ENCODE results near the gene PFDN4.

The PFDN4 gene

DNA sequence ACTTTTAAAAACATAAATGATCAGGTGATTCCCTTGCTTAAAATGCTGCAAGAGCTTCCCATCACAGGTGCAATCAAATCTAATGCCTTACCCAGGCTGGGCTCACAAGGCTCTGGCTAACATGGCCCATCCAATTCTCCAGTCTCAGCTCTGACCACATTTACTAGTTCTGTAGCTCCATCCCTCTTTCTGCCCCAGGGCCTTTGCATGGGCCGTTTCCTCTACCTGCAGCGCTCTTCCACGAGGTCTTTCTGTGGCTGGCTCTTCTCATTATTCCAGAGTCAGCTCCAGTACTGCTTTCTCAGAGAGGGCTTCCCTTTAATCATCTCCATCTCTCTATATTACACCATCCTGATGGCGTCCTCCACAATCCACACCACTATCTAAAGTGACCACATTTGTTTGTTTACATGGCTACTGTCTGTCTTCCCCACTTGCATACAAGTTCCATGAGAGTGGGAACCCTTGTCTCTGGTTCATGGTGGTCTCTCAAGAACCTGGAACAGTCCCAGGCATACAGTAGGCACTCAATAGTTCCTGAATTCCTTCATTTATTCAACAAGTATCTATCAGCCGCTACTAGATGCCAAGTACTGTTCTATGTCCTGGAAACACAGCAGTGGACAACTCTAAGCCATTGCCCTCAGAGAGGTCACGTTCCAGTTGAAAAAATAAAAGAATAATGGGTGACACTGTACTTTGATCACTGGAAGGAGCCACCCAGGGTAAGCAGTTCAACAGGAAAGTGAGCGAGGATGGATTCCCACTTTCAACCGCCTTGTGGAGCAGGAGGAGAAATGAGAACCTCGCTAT, 46.7 kb upstream of the PFDN4 start (continued):
- TF ChIP-seq, protein P1, sequence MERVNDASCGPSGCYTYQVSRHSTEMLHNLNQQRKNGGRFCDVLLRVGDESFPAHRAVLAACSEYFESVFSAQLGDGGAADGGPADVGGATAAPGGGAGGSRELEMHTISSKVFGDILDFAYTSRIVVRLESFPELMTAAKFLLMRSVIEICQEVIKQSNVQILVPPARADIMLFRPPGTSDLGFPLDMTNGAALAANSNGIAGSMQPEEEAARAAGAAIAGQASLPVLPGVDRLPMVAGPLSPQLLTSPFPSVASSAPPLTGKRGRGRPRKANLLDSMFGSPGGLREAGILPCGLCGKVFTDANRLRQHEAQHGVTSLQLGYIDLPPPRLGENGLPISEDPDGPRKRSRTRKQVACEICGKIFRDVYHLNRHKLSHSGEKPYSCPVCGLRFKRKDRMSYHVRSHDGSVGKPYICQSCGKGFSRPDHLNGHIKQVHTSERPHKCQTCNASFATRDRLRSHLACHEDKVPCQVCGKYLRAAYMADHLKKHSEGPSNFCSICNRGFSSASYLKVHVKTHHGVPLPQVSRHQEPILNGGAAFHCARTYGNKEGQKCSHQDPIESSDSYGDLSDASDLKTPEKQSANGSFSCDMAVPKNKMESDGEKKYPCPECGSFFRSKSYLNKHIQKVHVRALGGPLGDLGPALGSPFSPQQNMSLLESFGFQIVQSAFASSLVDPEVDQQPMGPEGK (CRISPR knock-in tag; IDR thresholded peaks at IDR 0.05; ENCODE audit: borderline replicate concordance): no peak
- TF ChIP-seq OSR1 (CRISPR knock-in tag; IDR thresholded peaks at IDR 0.05) (no peak), ZFP3 (CRISPR knock-in tag; IDR thresholded peaks at IDR 0.05) (no peak), ZNF8 (CRISPR knock-in tag; IDR thresholded peaks at IDR 0.05) (no peak), PPARA (CRISPR knock-in tag; IDR thresholded peaks at IDR 0.05; ENCODE audit: borderline replicate concordance) (no peak), ZFP30 (CRISPR knock-in tag; IDR thresholded peaks at IDR 0.05) (no peak), ZNF70 (CRISPR knock-in tag; IDR thresholded peaks at IDR 0.05) (no peak), ISL1 (CRISPR knock-in tag; IDR thresholded peaks at IDR 0.05) (no peak), ZNF565 (CRISPR knock-in tag; conservative IDR thresholded peaks at IDR 0.05; ENCODE audit: low read depth) (no peak), BACH2 (CRISPR knock-in tag; IDR thresholded peaks at IDR 0.05; ENCODE audit: borderline replicate concordance) (no peak)
- TF ChIP-seq, protein P2, sequence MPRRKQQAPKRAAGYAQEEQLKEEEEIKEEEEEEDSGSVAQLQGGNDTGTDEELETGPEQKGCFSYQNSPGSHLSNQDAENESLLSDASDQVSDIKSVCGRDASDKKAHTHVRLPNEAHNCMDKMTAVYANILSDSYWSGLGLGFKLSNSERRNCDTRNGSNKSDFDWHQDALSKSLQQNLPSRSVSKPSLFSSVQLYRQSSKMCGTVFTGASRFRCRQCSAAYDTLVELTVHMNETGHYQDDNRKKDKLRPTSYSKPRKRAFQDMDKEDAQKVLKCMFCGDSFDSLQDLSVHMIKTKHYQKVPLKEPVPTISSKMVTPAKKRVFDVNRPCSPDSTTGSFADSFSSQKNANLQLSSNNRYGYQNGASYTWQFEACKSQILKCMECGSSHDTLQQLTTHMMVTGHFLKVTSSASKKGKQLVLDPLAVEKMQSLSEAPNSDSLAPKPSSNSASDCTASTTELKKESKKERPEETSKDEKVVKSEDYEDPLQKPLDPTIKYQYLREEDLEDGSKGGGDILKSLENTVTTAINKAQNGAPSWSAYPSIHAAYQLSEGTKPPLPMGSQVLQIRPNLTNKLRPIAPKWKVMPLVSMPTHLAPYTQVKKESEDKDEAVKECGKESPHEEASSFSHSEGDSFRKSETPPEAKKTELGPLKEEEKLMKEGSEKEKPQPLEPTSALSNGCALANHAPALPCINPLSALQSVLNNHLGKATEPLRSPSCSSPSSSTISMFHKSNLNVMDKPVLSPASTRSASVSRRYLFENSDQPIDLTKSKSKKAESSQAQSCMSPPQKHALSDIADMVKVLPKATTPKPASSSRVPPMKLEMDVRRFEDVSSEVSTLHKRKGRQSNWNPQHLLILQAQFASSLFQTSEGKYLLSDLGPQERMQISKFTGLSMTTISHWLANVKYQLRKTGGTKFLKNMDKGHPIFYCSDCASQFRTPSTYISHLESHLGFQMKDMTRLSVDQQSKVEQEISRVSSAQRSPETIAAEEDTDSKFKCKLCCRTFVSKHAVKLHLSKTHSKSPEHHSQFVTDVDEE (CRISPR knock-in tag; IDR thresholded peaks at IDR 0.05): no peak

DNA sequence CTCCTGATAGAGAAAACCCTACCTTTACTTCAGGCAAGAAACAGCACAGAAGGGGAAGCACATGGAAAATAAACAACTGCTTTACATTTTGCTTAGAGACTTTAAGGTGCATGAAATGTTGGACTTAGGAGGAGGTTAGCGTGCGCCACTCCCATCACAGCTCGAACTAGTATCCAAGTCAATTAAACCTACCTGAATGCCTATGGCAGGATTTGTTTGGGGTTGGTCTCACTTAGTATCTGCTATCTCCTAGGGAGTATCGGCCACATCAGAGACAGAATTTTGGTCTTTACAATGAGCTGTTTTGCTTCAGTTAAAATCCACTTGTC, 46.1 kb upstream of the PFDN4 start:
- TF ChIP-seq SNAI2 (CRISPR knock-in tag; IDR thresholded peaks at IDR 0.05): no peak
- TF ChIP-seq CSDC2 (CRISPR knock-in tag; IDR thresholded peaks at IDR 0.05): no peak
- no peak for TF ChIP-seq ZFP30 (CRISPR knock-in tag; IDR thresholded peaks at IDR 0.05)
- TF ChIP-seq, protein P3, sequence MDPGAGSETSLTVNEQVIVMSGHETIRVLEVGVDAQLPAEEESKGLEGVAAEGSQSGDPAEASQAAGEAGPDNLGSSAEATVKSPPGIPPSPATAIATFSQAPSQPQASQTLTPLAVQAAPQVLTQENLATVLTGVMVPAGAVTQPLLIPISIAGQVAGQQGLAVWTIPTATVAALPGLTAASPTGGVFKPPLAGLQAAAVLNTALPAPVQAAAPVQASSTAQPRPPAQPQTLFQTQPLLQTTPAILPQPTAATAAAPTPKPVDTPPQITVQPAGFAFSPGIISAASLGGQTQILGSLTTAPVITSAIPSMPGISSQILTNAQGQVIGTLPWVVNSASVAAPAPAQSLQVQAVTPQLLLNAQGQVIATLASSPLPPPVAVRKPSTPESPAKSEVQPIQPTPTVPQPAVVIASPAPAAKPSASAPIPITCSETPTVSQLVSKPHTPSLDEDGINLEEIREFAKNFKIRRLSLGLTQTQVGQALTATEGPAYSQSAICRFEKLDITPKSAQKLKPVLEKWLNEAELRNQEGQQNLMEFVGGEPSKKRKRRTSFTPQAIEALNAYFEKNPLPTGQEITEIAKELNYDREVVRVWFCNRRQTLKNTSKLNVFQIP (CRISPR knock-in tag; IDR thresholded peaks at IDR 0.05; ENCODE audit: borderline replicate concordance, low read depth): no peak
- TF ChIP-seq RARB (CRISPR knock-in tag; IDR thresholded peaks at IDR 0.05): no peak
- TF ChIP-seq ESRRG (CRISPR knock-in tag; IDR thresholded peaks at IDR 0.05): no peak
- no peak for TF ChIP-seq GLIS3 (CRISPR knock-in tag; IDR thresholded peaks at IDR 0.05)
- TF ChIP-seq, protein P1 (CRISPR knock-in tag; IDR thresholded peaks at IDR 0.05; ENCODE audit: borderline replicate concordance): no peak
- TF ChIP-seq ISL1 (CRISPR knock-in tag; IDR thresholded peaks at IDR 0.05): no peak
- TF ChIP-seq TOX (CRISPR knock-in tag; IDR thresholded peaks at IDR 0.05; ENCODE audit: borderline replicate concordance): no peak
- TF ChIP-seq ZNF70 (CRISPR knock-in tag; IDR thresholded peaks at IDR 0.05): no peak
- ATAC-seq: no peak

DNA sequence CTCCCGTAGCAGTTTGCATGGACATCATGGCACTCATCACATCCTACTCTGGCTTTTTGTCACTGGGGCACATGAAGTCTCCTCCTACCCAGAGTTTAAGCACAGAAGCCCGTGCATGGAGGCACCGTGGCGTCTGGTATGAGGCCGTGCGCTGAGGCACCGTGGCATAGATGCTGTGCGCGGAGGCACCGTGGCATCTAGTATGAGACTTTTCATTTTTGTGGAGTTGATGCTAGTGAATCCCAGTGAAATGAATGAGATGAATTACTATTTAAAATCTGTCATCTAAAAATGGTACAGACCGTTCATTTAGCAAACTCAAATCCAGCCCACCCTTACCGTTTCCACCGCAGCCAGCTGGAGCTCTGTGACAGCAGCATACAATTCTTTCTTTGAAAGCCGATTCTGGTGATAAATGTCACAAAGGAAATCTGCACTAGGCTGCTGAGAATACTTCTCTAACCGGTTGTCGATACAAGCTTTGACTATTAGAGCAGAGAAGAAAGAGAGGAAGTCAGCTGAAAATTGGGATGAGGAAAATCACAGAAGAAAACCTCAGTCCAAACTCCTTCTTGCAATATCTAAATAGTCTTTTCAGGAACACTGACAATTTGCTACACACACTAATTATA, 45.4 kb upstream of the PFDN4 start:
- no peak for TF ChIP-seq OSR1 (CRISPR knock-in tag; IDR thresholded peaks at IDR 0.05)
- no peak for TF ChIP-seq SNAI2 (CRISPR knock-in tag; IDR thresholded peaks at IDR 0.05)
- TF ChIP-seq ZNF565 (CRISPR knock-in tag; conservative IDR thresholded peaks at IDR 0.05; ENCODE audit: low read depth): no peak
- TF ChIP-seq ZFP3 (CRISPR knock-in tag; IDR thresholded peaks at IDR 0.05): no peak
- TF ChIP-seq, protein P1 (CRISPR knock-in tag; IDR thresholded peaks at IDR 0.05; ENCODE audit: borderline replicate concordance): no peak
- TF ChIP-seq RARB (CRISPR knock-in tag; IDR thresholded peaks at IDR 0.05): no peak
- TF ChIP-seq, protein P2 (CRISPR knock-in tag; IDR thresholded peaks at IDR 0.05): no peak
- no peak for ATAC-seq

All from SK-N-SH treated with all-trans-retinoic acid at 6 μM for 48 hours (cell line).